Measurements from ENCODE around the gene ODAD2.
"Not testable (repeated sequence)": the region's sequence is repeated elsewhere in the genome, so short reads cannot be mapped to it uniquely, and the experiment has no call there.

The ODAD2 gene, protein sequence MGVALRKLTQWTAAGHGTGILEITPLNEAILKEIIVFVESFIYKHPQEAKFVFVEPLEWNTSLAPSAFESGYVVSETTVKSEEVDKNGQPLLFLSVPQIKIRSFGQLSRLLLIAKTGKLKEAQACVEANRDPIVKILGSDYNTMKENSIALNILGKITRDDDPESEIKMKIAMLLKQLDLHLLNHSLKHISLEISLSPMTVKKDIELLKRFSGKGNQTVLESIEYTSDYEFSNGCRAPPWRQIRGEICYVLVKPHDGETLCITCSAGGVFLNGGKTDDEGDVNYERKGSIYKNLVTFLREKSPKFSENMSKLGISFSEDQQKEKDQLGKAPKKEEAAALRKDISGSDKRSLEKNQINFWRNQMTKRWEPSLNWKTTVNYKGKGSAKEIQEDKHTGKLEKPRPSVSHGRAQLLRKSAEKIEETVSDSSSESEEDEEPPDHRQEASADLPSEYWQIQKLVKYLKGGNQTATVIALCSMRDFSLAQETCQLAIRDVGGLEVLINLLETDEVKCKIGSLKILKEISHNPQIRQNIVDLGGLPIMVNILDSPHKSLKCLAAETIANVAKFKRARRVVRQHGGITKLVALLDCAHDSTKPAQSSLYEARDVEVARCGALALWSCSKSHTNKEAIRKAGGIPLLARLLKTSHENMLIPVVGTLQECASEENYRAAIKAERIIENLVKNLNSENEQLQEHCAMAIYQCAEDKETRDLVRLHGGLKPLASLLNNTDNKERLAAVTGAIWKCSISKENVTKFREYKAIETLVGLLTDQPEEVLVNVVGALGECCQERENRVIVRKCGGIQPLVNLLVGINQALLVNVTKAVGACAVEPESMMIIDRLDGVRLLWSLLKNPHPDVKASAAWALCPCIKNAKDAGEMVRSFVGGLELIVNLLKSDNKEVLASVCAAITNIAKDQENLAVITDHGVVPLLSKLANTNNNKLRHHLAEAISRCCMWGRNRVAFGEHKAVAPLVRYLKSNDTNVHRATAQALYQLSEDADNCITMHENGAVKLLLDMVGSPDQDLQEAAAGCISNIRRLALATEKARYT

DNA sequence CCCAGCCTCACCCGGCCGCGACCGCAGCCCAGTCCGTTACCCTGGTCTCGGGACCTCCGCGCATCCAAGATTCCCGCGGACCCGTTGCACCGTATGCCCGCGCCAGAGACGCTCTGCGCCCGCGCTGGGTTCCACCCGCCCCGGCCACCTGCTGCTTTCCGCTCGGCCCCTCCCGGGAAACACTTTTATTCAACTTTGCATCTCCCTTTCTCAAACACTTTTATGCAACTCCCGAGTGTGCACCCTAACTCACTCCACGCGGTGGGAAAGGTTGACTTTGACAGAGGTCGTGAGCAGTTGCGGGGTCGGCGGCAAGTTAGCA lies at the start of gene ODAD2:
Gene ODAD2 (minus strand): TSS at position 126 of the 322 bp plus-strand sequence. CDS start 3,937 bp downstream, outside the sequence.
- DNase-seq (ENCODE audit: low read depth) = no peak

DNA sequence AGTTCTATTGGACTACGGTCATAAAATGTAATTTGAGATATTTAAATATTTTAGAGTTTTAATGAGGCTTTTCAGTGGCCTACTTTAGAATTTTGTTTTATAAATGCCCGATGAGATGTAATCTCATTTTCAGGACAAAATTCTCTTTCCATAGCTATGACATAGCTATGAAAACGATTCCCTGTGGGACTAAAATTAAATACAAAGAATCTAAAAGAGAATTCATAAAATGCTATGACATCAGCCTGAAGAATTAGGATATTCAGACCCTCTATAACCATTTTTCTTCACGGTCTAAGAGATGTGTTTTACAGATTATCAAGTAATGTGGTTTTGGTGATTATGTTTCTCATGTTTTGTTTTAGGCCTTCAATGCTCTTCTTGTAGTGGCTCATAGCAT lies 48.2 kb upstream of the ODAD2 start:
- no peak for DNase-seq (ENCODE audit: low read depth)

DNA sequence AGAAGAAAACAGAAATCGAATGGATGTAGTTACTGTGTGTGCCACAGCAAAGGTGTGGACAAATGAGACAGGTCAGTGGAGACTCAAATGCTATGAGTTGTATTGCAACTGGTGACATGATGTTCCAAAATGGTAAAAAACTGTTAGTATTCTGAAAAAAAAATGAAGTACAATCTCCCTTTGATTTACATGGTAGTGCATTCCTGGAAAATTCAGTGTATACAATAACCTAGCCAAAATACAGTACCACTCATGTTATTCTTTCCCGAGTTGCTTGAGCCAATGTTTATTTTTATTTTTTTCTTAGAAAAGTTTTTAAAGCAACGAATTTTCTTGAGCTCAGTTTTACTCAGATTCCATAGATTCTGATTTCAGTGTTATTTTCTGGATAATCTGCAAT lies 47.7 kb upstream of the ODAD2 start:
- no peak for DNase-seq (ENCODE audit: low read depth)

DNA sequence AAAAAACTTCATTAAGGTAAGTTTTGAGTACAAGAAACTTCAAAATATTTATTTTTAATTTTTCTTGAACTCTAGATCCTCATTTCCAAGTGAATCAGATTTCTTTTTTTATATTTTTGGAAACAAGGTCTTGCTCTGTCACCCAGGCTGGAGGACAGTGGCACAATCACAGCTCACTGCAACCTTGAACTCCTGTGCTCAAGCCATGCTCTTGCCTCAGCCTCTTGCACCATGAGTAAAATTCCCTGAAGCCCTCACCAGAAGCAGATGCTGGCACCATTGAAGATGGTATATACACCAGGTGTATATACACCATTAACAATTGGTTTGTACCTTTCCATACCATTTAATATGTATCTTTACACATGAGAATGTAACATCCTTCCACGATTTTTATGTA lies 45.1 kb upstream of the ODAD2 start:
- DNase-seq (ENCODE audit: low read depth) = no peak

DNA sequence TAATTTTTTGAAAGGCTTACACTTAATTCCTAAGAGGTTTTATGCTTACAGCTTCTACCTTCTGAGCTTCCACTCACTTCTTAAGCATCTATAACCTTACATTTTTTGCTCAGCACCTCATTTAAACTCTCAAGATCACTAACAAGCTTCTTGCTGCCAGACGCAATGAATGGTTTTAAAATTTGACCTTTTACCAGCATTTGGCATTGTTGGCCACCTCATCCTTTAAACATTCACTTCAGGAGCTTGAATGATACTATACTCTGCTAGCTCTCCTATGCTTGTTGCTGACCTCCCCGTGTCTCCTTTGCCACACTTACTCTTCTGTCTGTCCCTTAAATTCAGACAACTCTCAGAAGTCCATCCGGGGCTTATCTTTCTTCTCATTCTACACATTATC lies 37.7 kb upstream of the ODAD2 start:
- no peak for DNase-seq (ENCODE audit: low read depth)

DNA sequence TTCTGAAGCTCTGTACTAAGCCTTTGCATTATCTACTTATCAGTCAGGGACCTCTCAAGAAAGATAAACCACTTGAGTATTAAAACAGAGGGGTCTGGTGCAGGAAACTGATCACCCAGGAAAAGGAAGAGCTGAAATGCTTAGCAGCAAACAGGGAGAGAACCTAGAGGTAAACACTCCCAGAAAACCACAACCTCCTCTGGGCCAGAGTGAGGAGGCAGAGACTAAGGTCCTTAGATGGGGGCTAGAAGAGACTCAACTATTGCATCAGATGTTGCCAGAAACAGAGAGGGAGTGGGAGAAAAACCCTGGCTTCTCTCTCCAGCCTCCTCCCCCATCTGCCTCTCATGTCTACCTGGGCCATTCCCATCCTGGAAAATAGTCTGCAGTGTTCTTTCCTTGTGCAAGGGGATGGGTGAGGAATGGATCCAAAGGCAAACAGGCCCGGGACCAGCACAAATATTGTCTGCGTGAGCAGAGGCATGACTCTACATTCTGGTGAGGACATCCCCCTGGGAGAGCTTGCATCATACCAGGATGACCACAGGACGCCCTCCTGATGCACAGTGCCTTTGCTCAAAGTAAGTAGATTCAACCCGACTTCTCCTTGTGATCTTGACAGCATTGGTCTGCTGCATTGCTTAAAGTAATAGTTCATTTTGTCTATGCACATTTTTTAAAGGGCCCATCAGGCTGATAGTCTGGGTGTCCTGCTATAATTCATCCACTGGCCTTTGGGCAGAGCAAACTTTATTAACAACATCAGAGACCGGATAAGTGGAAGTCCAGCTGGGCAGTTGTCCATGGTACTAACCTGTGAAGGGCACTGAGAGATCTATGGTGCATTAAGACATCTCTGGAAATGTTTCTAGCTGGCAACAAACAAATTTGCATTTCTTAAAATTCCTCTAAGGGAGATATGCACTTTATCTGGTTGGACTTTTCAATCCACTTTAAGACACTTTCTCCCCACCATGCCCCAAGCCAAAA lies 22.4 kb upstream of the ODAD2 start:
- DNase-seq (ENCODE audit: low read depth) = no peak

DNA sequence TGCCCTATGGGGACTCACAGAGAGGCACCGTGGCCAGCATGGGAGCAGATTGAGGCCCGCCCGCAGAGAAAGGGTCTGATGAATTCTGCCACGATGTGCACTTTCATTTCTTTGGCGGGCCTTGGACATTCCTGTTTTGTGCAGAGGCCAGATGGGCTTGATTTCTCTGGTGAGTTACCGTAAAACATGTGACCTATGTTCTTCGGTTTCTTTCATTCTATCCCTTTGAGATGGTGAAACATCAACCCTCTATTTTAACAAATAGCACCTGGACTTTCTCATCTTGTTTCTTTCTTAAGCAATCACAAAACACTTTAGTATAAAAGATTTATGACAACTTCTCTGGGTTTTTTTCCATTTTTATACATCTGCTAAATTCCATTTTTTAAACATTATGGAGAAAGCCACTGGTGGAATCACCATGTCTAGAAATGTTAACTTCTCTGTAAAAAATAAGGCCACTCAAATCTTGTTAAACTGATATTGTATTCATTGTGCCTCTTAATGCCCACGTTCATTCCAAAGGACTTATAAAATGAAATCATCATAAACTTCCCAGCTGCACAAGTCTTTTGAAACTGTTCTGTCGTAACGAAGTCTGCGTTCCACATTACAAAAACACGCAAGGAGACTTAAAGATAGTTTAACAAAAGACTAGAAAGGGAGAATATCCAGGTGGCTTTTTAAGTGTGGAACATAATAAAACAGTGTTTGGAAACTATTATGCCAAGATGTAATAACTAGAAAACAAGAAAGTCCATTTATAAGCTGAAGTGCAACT lies 21.4 kb upstream of the ODAD2 start:
- DNase-seq (ENCODE audit: low read depth) = no peak

DNA sequence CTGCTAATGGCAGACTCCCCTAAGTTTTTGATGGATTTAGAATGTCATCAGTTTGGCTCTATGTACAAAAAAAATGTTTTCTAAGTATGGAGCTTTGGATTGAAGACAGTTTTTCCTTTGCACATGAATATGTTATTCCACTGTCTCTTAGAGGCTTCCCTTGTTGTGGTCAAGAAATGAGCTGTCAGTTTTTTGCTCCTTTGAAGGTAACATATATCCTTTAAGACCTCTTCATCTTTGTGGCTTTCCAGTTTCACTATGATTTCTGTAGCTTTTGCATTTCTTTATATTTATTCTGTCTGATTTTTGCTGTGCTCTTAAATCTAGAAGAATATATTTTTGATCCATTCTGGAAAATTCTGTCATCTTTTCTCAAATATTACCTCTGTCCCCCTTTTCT lies 15.8 kb upstream of the ODAD2 start:
- no peak for DNase-seq (ENCODE audit: low read depth)

DNA sequence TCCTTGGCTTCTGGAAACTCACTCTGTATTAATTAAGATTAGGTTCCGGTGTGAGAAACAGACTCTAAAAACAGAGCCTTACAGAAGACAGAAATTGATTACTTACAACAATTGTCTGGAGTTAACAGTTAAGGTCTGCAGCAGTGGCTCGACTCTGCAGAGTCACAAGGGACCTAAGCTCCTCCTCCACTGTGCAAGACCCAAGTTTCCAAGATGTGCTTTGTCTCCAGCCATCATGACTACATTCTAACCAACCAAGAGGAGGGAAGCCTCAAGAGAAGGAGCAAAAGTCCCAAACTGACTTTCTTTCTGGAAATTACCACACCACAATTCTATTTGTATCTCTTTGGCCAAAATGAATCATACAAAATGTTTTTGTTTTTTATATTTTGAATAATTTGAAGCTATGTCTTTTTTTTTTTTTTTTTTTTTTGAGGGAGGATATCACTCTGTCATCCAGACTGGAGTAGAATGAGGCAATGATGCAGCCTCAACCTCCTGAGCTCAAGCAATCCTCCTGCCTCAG lies 14.2 kb upstream of the ODAD2 start:
- no peak for DNase-seq (ENCODE audit: low read depth)

DNA sequence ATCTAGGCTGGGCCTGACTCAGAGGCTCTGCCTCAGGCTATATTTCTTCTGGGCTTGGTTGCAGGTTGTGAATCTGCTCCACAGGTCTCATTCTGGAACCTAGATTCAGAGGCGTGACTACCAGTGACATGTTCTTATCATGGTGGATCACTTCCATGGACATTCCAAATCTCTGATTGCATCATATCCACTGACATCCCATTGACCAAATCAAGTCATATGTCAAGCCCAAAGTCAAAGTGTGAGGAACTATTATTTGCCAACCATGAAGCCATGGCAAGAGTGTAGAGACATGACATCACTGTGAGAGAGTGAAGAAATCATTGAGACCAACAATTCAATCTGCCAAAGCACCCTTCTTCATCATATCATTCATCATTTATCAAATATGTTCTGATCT lies 11.9 kb upstream of the ODAD2 start:
- DNase-seq (ENCODE audit: low read depth) = no peak

DNA sequence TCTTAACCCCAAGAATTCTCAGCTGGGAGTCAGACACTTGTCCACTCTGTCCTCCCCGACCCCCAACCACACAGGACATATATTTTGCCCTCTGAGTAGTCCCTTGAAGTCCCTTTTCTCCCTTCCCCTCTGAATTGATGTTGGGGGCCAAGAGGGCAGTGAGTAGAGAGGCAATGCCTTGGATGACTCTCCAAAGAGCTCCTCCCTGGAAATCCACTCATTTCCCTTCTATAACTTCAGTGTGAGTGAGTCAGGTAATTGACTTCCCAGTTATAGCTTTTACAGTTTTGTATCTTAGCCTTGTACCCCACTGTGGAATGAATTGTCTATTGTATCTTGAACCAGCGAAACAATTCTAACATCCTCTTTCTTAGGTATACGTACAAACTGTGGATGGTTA lies 9.2 kb upstream of the ODAD2 start:
- no peak for DNase-seq (ENCODE audit: low read depth)

DNA sequence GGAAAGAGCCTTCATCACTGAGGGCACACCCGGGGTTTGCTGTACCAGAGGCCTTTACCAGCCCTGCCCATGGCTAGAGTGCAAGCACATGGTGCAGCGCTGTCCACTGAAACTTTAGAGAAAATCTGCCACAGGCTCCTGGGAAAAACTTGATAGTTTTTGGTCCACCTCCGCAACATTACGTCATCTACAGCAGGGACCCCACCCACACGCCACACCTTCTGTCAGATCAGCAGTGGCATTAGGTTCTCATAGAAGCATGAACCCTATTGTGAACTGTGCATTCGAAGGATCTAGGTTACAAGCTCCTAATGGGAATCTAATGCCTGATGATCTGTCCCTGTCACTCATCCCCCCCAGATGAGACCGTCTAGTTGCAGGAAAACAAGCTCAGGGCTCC lies 2.5 kb upstream of the ODAD2 start:
- no peak for DNase-seq (ENCODE audit: low read depth)

DNA sequence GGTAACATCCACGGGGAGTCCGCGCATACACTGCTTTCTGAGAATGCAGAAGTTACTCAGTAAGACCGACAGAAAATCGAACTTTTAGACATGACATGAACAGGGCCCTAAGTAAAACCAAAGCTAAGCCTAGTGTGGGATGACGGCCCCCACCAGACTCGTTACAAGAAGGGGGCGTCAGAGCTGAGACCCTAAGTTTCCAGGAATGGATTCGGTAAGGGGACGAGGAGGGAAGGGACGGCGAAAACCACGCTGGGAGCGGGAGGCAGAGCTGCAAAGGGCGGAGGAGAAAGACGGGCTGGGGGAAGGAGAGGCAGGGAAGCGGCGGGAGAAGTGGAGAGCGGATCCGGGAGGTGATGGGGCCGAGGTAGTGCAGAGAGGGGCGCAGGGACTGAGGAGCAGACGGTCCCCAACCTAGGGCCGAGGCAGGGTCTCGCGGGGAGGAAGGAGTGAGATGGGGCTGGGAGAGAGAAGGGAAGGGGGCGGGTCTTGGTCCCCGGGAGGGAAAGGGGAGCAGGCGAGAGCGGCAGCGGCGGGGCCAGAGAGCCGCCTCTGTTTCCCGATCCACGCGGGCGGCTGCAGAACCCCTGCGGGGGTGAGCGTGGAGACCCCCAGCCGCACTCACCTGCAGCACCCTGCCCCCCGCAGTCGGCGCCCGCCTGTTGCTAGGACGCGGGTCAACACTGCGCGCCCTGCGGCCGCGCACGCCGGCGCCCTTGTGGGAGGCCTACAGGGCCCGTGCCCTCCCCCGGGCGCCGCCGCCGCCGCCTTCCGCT lies 513 bp downstream of the ODAD2 start:
- DNase-seq (ENCODE audit: low read depth) = no peak

DNA sequence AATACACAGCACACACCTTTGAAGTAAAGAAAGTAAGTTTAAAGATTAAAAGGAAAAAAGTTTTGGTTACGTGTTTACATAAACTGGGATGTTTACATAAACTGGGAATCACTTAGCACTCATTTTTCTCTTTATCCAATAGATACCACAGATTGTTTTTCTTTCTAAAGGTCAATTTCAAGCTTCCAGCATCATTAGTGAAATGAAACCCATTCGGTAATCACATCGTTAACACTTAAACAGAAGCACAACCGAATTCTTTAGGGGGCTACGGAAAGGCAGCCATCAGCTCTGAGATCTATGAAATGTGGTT lies 1.1 kb downstream of the ODAD2 start:
- DNase-seq (ENCODE audit: low read depth) = no peak

DNA sequence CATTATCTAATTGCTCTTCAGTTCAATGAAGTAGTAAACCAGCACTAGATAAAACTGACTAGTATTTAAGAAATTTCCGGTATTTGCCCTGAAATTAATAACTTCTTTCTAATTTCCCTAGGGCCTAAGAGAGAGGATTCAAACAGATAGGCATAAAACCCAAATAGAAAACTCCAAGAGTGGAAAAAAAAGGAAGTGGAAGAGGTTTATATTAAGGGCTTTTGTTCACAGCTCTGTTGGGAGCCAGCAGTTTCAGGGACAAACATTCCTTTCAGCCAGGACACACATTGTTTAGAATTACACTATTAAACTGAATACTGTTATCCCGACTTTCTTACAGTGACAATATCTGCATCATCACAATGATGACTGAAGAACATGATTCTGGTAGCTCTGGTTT lies 3.6 kb downstream of the ODAD2 start:
- no peak for DNase-seq (ENCODE audit: low read depth)

DNA sequence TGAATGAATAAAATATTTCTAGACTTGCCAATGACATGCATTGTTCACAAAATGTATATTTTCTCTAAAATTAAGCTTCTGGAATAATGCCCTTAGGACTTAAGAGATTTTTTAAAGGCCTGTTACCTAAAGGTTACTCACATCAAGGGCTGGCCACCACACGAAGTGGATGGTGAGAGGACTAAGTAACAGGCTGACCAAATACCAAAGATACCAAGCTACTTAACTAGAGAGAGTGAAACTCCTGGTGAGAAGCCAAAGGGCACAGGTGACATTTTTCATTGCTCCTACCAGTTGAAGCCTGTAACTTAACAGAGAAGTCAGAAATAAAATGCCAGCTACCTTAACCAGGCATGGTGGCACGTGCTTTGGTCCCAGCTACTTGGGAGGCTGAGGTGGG lies 9.5 kb downstream of the ODAD2 start:
- not testable (repeated sequence) for DNase-seq (ENCODE audit: low read depth)

DNA sequence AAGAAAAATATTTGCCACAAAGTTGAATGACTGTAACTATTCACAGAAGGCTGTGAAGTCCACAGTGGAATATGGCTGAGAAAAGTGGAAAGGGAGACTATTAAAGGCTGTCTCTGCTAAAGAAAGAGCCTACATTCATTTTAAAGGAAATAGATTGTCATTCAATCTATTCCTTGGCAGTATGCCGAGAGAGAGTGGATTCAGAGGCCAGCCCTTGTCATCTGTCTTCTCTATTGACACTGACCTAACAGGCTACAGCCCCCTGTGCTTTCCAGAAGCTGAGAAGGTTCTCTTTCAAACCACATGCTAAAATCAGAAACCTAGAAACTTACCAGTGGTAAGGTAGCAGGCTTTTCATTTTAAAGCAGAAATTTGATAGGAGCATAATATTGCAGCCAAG lies 12.1 kb downstream of the ODAD2 start:
- DNase-seq (ENCODE audit: low read depth) = no peak

DNA sequence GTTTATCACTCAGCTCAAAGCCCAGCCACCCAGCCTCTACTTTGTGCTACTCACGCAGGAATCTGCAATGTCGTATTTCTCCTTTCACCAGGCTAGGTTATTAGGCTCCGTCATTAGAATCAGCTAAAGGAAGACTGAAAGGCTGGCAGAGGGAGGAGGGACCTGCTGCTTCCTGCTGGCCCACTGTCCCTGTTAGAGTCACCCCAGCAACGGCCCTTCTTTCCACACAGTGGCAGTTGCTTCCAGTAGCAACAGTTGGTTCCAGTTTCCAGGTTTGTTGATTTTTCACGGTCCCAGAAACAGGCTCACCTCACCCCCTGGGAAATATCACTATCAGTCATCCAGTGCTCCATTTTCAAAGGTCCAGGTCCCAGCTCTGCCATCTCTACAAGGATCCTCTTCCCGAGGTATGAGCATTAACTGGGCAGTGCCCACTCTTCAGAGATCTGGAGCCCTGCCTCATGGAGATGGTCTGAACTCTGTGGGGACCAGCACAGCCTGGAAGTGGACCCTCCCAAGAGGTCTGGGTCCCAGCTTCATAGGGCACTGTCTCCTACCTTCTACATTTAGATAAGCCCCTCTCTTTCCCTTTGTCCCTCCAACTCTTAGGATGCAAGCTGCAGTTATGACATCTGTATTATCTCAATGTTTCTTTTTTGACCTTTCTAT lies 15.9 kb downstream of the ODAD2 start:
- DNase-seq (ENCODE audit: low read depth) = no peak

DNA sequence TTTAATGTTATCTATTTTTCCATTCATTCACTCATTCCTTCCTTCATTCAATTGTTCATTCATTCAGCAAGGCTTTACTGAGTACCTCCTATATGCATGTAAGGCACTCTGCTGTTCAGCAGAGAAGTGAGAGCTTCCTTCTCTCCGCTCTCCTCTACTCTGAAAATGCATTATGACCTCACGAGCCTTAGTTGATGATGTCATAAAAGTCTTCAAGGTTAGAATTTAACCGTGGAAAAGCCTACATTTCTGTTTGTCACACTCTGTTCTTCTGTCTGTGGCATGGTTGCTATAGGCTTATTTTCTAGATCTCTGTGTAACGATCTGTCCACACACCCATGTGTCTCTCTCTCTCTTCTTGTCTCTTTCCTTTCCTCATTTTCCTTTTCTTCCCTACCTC lies 17.1 kb downstream of the ODAD2 start:
- no peak for DNase-seq (ENCODE audit: low read depth)

DNA sequence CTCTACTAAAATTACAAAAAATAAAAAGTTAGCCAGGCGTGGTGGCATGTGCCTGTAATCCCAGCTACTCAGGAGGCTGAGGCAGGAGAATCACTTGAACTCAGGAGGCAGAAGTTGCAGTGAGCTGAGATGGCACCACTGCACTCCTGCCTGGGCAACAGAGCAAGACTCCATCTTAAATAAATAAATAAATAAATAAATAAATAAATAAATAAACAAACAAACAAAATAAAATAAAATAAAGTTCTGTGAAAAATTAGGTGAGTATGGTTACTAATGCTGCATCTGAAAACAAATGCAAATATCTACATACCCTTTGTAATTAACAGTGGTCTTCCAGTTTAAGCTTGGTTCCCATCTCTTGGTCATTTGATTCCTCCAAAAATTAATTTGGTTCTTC lies 28.1 kb downstream of the ODAD2 start:
- DNase-seq (ENCODE audit: low read depth) = not testable (repeated sequence)
